Measurements from ENCODE around the gene RASAL2. TPM values are rescaled to one million over a fixed set of nuclear protein-coding genes. Genes with fewer than 3 reads are reported as not detected.

The RASAL2 gene
- total and polyA plus RNA-seq, 2 of the 4 experiments (the other 2 are of a cell fraction) = 13.1 to 20.6 TPM

DNA sequence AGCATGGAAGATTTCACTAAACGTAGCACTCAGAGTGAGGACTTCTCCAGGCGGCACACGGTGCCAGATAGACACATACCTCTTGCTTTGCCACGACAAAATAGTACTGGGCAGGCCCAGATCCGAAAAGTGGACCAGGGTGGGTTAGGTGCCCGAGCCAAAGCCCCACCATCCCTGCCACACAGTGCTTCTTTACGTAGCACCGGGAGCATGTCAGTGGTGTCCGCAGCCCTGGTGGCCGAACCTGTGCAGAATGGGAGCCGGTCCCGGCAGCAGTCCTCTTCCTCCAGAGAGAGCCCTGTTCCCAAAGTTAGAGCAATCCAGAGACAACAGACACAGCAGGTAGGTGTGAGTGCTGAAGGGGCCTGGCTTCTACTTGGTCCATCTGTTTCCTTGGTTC, 364.3 kb downstream of the RASAL2 start:
- ChIA-PET CTCF (no interaction called here), POLR2A (ENCODE audit: unreplicated experiment) (no interaction called here)
- no peak overlapping the region for H2BK15ac ChIP-seq (ENCODE audit: low read depth, low read length)
- H2AK9ac ChIP-seq (replicated peaks; ENCODE audit: low read depth, low read length, poor library complexity) = no peak overlapping the region
- H3K9me1 ChIP-seq (ENCODE audit: insufficient read depth, low read length) = 0 out of 2 replicates have a peak, but pooled peaks cover 4% of the 10 kb centered on the region
- no peak overlapping the region for H3K14ac ChIP-seq (replicated peaks; ENCODE audit: low read depth, low read length)
- no peak overlapping the region for H3K9ac ChIP-seq (ENCODE audit: low read depth, low read length)
- H3K4me1 ChIP-seq (ENCODE audit: control insufficient read depth, insufficient read depth, low read length) = peaks cover 4% of the 10 kb centered on the region; the same call in 1 of the 2 replicates
- H4K20me1 ChIP-seq (ENCODE audit: insufficient read depth, low read length) = no peaks in the 10 kb centered on the region
- H3K4ac ChIP-seq (ENCODE audit: low read depth, low read length) = no peak overlapping the region
- no peak overlapping the region for H4K8ac ChIP-seq (ENCODE audit: low read depth in 2 of 2, low read length in 2 of 2)
- no peak overlapping the region for H2BK120ac ChIP-seq (ENCODE audit: low read depth, low read length)
- no peak overlapping the region for H2AFZ ChIP-seq (replicated peaks; ENCODE audit: low read length, poor library complexity)
- H4K5ac ChIP-seq (ENCODE audit: low read depth, low read length) = no peak overlapping the region
- DNase-seq (no peak), ATAC-seq (ENCODE audit: low read depth) (no peak)
- no peak overlapping the region for H3K18ac ChIP-seq (ENCODE audit: low read depth, low read length)
- no peak overlapping the region for H3K27ac ChIP-seq (ENCODE audit: insufficient read depth, low read length)
- H4K91ac ChIP-seq (ENCODE audit: insufficient read depth, low read depth, low read length) = no peak overlapping the region
- intact Hi-C loops (cut with micrococcal nuclease) = no loop called here
- 97% methylated on average over 6 of the region's 12 CpGs; no CpG with 5 or more reads in 1 of the 2 experiments for WGBS, 2 experiments (ENCODE audit: extremely low coverage in 2 of 2, insufficient read length in 1 of 2)
- no peaks in the 10 kb centered on the region for H3K9me3 ChIP-seq (ENCODE audit: control insufficient read depth, insufficient read depth, low read length)
- H2BK20ac ChIP-seq (ENCODE audit: low read depth, low read length) = no peak overlapping the region
- no peak overlapping the region for H3K23ac ChIP-seq (ENCODE audit: low read depth, low read length)
- no peak overlapping the region for H2BK5ac ChIP-seq (ENCODE audit: low read depth, low read length, poor library complexity, severe bottlenecking)
- H3K79me1 ChIP-seq (ENCODE audit: low read depth in 1 of 2, low read length in 2 of 2) = peaks cover 0 to 4% of the 10 kb centered on the region in 2 experiments; a peak in 1 of 4 replicates
- H3K36me3 ChIP-seq (ENCODE audit: control insufficient read depth, insufficient read depth, low read length) = peaks cover 8% of the 10 kb centered on the region
- TF ChIP-seq BHLHE40 (IDR thresholded peaks at IDR 0.05; ENCODE audit: low read depth, low read length) = no peak
- TF ChIP-seq, protein P1, sequence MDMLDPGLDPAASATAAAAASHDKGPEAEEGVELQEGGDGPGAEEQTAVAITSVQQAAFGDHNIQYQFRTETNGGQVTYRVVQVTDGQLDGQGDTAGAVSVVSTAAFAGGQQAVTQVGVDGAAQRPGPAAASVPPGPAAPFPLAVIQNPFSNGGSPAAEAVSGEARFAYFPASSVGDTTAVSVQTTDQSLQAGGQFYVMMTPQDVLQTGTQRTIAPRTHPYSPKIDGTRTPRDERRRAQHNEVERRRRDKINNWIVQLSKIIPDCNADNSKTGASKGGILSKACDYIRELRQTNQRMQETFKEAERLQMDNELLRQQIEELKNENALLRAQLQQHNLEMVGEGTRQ (IDR thresholded peaks at IDR 0.05; ENCODE audit: low read depth, low read length) = no peak
- TF ChIP-seq POLR2A (IDR thresholded peaks at IDR 0.05; ENCODE audit: low read depth, low read length) = no peak
- no peak for TF ChIP-seq SMC3 (IDR thresholded peaks at IDR 0.05; ENCODE audit: low read depth, low read length)
- no peak for TF ChIP-seq MAZ (IDR thresholded peaks at IDR 0.05; ENCODE audit: borderline replicate concordance, low read depth, low read length)
- TF ChIP-seq MXI1 (IDR thresholded peaks at IDR 0.05; ENCODE audit: borderline replicate concordance, low read depth, low read length) = no peak
- no peak for TF ChIP-seq RAD21 (IDR thresholded peaks at IDR 0.05; ENCODE audit: low read length)
- H3K4me3 ChIP-seq (ENCODE audit: insufficient read depth, low read depth, low read length) = no peak overlapping the region
- H3K4me2 ChIP-seq (ENCODE audit: low read depth, low read length) = no peak overlapping the region
- dilution Hi-C loops (cut with HindIII; ENCODE audit: low sequenced_read_pairs, unreplicated experiment) = no loop called here
- BruUV-seq (replicated peaks) = no TSS peak
- in situ Hi-C loops (cut with MboI; ENCODE audit: low sequenced_read_pairs) = no loop called here
- no peaks in the 10 kb centered on the region for H3K27me3 ChIP-seq (ENCODE audit: control insufficient read depth, insufficient read depth, low read length)
- no peak overlapping the region for H3K56ac ChIP-seq (ENCODE audit: extremely low read depth, insufficient read depth, low read length)
- no peak overlapping the region for H2AK5ac ChIP-seq (ENCODE audit: low read depth, low read length)
